Measurements from ENCODE around the gene EPB41L4A.

GRCh38 chr5:112312295-112313275 lies 106.5 kb downstream of the EPB41L4A start:
- TF ChIP-seq CTCF (IDR thresholded peaks at IDR 0.05), result no peak
- TF ChIP-seq POLR2AphosphoS5 (IDR thresholded peaks at IDR 0.05; ENCODE audit: insufficient read depth in 1 of 2, low read depth in 1 of 2), result no peak
- no peak for TF ChIP-seq POLR2A (IDR thresholded peaks at IDR 0.05)
